OCI-M2 (cell line): Measurements from ENCODE around the gene PHF21B.

Experiments used
- DNase-seq: peaks from one replicate; lab custom pipeline; 2025; ENCODE audit not compliant: unreplicated experiment; lab: John Stamatoyannopoulos, UW

The PHF21B gene

DNA sequence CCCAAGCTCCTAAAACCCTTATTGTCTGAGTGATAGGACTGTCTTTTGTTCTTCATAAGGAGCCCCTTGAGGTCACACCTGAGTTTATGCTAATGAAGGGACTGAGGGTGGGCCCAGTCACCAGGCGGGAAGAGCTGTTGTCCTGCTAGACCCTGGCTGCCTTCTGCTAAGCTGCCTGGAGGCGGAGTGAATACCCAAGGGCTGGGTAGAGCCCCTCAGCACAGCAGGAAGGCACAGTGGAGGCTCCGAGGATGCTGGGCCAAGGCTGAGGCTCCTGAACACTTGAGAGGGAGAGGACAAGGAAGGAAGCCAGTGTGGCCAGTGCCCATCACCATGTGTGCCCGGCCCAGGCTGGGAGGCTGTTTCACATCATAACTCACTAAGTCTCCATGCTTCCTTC lies 4.8 kb upstream of the PHF21B start:
- DNase-seq = no peak

DNA sequence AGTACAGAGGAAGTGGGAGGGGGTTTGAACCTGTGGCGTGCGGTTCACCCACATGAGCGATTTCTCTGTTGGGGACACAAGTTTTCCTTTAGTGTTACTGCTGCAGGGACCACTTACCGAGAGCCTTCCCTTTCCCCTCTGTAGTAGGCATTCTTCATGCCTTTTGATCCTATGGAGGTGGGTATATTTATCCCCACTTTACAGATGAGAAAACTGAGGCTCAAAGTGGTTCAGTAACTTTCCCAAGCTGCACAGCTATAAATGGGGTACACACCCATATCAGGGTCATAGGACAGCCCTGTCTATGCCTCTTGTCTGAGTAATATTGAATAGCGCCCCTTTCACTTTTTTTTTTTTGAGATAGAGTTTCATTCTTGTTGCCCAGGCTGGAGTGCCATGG lies 3.3 kb upstream of the PHF21B start:
- no peak for DNase-seq

DNA sequence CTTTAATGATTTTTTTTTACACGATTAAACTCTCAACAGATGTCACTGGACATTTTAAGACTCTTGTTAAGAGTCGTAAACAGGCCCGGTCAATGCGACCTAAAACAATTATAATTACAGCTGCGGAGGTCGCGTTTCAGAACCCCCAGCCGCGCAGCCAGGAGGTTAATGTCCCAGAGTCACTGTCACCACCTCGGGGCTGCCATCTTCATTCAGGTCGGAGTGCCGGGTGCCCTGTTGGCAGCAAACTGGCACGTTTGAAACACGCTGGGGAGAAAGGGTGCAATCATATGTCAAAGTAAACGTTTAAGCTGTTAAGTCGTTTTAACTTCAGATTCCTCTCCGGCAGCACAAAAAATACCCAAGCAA lies 711 bp upstream of the PHF21B start:
- no peak for DNase-seq

DNA sequence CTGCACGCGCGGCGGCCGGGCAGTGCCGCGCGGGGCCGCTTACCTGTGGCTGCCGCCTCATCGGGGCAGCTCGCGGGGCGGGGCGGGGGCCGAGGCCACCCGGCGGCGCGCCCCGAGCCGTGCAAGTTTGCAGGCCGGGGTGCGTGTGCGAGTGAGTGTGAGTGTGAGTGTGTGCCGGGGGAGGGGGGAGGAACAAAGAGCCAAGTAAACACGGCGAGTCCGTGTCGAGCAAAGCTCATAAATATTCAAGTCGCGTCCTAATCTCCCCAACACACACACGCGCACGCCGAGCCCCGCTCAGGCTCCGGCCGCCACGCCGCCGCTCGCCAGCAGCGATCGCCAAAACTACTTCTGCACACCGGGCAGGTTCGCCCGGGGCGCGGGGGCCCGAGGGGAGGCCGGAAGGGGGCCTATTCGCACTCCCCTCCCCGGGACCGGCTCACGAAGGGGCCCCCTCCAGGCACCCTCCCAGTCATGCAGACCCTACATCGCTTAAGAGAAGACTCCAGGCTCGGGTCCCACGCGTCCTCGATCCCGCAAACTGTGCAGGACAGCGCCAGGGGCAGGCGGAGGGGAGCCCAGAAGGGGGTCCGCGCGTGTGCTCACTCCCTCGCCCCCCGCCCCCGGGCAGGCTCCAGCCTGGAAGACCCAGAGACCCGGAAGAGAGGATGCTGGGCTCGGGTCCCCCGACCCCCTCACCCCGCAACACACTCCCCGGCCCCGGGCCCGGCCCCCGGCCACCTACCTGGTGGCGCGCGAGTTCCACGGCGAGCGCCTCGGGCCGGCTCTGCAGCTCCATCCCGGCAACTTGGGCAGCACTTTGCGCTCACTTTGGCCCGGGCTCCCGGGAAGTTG lies 827 bp downstream of the PHF21B start:
- no peak for DNase-seq

DNA sequence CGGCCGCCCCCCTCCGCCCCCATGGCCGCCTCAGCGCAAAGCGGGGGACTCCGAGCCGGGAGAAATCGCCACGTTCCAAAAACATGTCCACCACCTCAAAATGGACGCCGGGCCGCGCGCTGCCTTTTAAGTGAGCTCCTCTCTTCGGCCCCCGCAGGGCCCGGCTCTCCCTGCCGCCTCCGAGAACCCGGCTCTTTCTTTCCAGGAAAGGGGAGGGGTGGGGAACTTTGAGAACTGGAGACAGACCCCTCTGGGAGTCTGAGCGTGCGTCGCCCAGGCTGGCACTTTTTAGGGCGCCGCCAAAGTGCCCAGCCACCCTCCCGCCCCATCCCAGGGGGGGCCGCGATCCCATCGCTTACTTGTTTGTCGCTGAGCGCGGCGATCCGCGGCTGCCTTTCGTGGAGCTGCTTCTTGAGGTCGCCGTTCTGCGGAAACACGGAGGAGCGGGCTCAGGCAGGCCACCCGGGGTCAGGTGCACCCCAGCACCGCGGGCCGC lies 1.6 kb downstream of the PHF21B start:
- DNase-seq = no peak

DNA sequence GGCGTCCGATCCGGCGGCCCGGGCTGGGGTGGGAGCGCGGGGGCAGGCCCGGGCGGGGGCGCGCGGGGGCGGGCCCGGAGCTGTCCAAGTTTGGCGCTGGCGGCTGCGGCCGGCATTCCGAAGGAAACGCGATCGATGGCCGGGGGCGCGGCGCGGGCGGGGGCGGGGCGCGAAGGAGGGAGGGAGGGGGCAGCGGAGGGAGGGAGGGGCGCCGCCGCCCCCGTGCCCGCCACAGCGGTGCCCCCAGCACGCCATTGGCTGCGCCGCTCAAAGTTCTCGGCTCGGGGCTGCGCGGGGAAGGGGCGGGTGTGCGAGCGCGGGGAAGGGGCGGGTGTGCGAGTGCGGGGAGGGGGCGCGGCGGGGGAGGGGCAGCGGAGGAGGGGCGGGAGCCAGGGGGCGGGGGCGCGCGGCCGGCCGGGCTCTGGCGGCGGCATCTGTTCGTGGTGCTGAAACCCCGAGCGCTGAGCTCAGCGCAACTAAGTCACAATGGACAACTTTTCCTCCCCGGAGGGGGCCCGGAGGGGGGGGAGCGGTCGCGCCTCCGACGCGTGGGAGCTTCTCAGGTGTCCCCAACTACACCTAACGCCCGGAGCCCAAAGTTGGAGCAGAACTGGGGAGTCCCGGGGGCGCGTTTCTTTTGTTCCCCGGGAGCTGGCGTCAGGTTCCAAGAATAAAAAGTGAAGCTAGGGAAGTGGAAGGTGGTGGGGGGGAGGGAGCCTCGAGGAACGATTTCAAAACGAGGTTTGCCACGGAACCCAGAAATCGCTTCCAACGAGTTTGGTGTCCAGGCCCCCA lies 2.2 kb downstream of the PHF21B start:
- no peak for DNase-seq

DNA sequence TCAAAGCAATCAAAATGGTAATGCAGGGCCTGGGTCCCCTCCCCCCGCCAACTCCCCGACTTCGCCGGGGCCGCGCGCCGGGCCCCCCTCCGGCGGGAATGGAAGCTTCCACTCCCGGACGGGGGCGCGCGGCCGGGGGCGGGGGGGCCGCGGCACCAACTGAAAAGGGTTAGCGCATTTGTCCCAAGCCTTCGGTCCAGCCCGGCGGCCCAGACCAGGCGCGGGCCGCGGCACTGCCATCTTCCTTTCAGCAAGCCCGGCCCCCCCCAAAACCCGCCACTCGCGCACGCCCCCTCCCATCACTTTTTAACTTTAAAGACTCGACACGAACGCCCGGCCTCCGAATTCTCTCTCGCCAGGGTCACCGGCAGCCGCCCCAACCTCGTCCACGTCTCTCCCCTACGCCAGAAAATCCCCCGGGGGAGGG lies 2.8 kb downstream of the PHF21B start:
- DNase-seq = no peak

DNA sequence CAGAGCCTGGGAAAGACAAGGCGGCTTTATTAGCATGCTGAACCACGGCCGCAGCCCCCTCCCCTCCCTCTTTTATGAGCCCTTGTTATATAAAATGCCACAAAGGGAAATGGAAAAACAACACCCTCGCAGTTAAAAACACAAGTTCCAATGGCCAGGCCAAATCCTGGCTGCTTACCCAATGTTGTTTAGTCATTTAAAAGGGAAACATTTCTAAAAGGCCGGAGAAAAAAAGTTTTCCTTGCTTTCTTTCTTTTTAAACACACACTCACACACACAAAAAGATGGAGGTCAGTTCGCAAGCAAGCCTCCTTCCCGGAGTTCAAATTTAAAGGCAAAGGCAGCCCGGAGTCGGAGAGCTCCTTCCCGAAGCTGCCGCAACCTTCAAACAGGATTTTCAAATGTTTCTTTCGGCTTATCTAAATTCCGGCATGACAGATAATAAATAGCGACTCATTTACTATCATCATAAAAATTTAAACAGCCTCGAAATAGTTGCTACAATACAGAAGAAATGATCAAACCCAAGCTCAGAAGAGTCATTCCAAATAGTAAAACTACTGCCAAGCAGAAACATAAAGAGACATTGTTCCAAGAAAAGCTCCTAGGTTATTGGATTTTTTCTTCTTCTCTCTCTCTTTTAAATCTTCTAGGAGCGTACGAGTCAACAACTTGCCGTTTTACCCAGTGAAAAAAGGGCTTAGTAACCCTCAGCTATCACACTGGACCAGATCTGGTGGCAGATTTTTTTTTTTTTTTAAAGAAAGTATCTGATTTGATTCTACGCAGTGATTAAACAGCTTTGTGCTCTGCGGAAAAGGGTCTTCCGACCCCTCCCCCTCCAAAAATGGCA lies 3.5 kb downstream of the PHF21B start:
- DNase-seq = no peak

DNA sequence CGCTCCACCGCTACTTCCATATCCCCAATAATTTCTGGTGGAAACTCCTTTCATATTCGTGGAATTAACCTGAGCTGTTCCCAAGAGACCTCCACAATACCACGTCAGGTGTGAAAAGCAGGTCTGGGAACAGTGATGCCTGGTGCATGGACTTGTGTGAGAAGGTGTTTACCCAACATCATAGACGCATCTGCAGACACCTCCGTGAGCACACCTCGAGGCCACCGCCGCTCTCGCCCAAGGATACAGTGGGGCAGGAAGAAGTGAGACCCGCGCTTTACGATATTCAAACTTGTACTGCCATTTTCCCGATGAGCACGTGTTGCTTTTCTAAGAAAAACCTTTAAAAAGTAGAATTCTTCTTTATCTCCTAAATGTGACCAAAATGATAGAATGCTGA lies 8.2 kb downstream of the PHF21B start:
- DNase-seq = no peak

DNA sequence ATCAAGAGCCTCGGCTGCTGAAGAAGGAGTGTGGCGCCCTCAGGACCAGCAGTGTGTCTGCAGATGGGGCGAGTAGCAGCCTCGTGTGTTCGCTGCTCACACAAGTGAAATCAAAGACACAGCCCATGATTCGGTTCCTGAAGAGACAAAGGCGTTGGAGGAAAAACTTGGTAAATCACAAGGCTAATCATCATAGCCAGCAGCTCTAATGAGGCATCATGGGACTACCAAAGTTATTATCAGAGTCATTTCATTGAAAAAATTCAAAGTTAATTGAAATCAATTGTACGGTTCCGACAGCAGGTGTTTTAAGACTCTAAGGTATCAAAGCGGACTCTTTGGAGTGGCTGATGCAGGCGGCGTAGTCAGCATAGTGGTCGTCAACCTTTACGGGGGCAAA lies 9.5 kb downstream of the PHF21B start:
- no peak for DNase-seq

DNA sequence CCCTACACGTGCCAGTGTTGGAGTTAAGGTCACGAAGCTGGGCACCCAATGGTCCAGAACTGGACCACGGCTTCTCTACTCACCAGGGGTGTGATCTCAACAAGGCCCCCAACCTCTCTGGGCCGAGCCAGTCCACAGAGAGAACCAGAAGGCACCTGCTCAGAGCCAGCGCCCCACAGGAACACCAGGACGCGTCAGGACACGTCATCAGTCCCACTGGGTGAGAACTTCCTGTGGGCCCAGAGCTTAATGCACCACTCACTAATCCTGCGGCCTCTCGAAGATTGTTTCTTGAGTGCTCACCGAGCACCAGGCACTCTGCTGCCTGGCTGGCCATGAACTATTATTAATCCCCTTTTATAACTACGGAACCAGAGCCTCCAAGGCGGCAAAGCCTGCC lies 10.1 kb downstream of the PHF21B start:
- no peak for DNase-seq

DNA sequence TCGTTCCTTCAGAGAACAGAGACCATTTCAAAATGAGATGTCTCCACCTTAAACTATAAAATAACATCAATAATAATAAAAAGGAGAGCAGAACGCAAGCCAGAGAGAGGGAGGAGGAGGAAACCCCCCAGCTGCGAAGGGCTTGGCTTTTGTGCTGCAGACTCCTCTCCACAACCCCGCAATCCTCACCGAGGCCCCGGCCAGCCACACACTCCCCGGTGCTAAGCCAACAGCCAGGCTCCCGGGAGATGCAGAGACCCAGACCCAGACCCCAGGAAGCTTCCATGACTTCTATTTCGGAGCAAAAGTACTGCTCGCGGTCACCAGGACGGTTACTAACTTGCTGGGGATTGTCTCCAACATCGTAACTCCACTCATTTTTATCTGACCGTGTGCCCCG lies 10.6 kb downstream of the PHF21B start:
- DNase-seq = no peak

DNA sequence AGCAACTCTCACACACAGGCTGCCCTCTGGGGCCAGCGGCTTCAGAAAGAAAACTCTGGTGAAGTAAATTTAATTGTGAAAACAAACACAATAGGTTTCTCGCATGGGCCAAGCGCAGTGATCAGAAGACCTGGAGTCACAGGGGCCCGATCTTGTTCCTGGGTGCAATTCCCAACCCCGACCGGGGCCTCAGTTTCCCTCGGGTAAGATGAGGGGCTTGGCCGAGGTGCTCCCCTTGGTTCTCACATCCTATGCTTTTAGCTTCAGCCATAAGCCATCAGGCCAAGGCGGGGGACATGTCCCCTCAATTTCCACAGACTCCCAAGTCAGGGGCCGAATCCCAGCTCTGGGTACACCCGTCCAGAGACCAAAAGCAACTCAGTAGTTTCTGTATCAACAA lies 11.5 kb downstream of the PHF21B start:
- no peak for DNase-seq

DNA sequence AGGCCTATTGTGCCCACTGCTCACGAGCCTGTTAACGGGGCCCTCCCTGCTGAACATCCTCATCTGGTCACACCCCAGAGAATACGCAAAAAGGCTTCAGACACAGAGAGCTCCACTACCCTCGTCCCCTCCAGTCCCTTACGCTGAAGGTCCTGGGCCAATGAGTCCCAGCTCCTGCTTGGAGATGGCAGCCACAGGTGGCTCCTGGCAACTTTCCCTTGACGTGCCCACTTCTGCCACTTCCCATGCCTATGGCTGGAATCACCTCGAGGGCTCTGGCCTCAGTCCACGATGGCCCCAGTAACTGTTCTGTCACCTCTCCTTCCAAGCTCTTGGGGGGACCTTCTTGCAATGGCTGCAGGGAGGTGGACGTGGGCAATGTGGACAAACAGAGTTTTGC lies 12.7 kb downstream of the PHF21B start:
- no peak for DNase-seq

DNA sequence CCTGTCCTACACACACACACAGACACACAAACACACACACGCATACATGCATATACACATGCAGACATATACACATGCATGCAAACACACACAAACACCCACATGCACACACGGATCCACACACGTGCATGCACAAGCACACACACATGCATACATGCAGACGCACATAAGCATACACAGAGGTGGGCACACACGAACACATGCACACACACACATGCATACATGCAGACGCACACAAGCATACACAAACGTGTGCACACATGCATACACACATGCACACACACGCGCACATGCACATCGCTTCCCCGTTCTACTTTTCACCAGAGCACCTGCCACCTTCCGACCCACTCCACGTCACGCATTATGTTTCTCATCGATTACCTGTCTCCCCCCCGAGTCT lies 13.2 kb downstream of the PHF21B start:
- no peak for DNase-seq

DNA sequence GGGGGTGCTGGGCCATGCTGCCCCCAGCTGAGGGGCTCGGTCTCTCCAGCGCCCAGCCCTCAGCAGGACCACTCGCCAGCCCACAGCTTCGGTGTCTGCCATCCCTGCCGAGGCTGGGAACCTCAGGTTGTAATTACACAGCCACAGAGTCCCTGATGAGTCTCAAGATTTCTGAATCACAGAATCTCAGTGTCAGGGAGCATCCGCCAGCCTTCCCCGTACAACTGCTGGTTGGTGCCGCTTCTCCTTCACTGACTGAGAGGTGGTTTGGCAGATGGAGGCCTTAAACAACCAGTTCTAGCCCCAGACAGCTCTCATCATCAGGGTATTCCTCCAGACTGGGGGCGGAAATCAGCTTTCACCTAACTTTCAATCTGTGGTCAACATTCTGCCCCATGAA lies 13.7 kb downstream of the PHF21B start:
- DNase-seq = no peak

DNA sequence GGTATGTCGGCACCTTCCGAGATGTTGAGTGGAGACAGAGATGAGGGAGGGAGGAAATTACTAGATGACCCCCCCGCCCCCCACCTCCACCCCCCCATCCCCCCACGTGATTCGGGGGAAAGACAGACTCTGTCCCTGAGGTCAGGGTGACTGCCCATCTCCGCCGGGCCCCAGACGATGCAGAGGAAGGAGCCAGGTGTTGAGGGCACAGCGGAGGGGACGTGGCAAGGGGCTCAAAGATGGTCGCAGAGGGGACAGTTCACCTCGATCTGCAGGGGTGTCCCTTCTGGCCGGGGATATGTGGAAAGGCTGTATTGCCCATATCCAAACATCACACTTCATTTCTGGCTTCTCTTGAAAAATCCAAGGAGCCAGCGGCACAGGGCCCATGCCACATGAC lies 14.1 kb downstream of the PHF21B start:
- DNase-seq = no peak

DNA sequence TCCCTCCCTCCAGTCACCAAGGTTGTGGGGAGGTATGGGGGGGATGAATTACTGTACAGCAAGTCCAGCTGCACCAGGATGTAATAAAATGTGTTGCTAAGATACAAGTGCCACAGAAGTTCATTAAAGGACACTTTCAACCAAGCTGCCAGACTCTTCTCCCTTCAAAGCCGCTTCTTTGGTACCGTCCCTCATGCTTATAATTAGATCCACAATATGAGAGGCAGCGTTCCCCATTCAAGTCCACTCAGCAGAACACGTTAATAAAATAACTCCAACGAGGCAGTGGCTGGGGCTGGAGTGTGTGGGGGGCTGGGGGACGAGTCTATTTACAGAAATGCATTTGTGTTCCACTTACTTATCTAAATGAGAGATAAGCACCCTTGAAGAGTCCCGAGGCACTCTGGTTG lies 14.7 kb downstream of the PHF21B start:
- no peak for DNase-seq

DNA sequence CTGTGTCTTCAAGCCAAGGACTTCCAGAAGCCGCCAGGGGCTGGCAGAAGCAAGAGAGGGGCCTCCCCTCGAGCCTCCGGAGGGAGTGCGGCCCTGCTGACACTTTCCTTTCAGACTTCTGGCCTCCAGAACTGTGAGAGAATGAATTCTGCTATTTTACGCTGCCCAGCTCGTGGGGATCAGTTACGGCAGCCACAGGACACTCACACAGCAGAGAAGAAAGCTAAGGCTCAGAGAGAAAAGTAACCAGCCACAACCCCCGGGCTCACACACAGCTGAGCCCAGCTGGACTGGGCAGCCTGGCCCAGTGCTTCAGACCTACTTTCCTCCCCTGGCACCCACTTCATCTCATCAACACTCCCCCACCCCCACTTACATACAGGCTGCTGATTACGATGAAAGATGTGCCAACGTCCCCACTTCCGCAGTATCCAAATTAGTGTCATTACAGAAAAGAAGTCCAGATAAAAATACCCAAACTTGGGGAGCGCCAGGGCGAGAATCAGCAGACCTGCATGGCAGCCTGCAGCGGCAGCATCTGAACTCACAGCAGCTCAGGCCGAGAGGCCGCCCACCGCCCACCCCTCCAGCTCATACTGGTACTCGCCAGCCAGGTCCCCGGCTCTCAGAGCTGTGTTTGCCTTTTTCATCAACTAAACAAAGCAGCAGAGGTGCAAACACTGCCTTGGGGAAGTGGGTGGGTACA lies 15.3 kb downstream of the PHF21B start:
- DNase-seq = no peak

DNA sequence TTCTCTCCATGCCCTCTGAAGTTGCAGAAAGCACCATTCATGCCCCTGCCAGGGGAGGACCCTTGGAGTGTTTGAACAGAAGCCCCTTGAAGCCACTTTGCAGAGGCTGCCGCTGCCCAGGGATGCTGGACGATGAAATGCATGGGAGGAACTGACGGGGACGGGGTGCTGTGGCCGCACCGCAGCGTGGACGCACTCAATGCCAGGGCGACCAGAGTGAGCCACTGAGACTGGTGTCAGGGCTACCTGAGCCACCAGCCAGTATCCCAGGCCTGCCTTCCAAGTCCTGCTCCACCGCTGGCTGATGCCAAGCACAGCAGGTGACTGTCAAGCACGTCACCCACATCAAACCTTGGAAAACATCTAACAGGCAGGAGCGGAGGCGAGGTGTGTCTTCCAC lies 17.6 kb downstream of the PHF21B start:
- no peak for DNase-seq

DNA sequence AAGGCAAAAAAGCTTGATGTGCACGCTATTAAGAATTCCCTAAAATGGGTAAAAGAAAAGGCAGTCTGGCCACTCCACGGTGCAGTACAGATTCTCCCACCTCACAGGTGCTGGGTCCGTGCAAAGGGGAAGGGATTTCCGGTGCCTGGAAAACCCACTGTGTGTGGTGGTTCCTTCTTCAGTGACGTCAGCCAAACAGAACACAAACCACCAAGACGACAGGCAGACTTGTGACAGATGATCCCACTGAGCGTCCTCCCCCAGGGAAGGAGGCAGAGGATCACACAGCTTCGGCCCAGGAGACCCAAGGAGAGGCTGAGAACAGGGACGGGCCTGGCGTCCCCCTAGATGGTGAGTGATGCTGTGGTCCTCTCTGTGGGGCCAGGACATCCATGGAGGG lies 18.6 kb downstream of the PHF21B start:
- no peak for DNase-seq
